Panc1 (cell line): Measurements from ENCODE around the gene POU5F2. TPM values are rescaled to one million over a fixed set of nuclear protein-coding genes. Genes with fewer than 3 reads are reported as not detected.
A peak's percentile ranks its signal among the peaks of the same experiment; 100 is the strongest.

Experiments
- ATAC-seq: fragments of 200-7000 bp; cut with Tn5 transposase; 2 replicates; pipeline ENCODE4 v1.9.1; 2020; ENCODE audit warnings: mild to moderate bottlenecking, moderate library complexity
- Bru-seq: library from RNA; stranded (reverse); fragments of 400-500 nt; gene quantifications from one replicate; lab custom pipeline; 2021; lab: Mats Ljungman, UMichigan
- BruChase-seq, 2 experiments: library from RNA; stranded (reverse); fragments of 400-500 nt; gene quantifications; one replicate each; lab custom pipeline; 2021; lab: Mats Ljungman, UMichigan
- BruUV-seq: library from RNA; stranded (reverse); fragments of 400-500 nt; replicated peaks from 2 replicates; lab custom pipeline; 2021; lab: Mats Ljungman, UMichigan
- CTCF ChIA-PET: fragments of 300-600 bp; sonication (Branson Sonifier 250); formaldehyde crosslinking; loops from one replicate; lab custom pipeline; 2022; ENCODE audit warnings: antibody characterized with exemption; lab: Charles Lee
- POLR2A ChIA-PET: fragments of 300-600 bp; sonication (Branson Sonifier 250); formaldehyde crosslinking; loops from one replicate; lab custom pipeline; 2022; ENCODE audit warnings: antibody characterized with exemption; lab: Charles Lee
- DNase-seq: peaks from one replicate; pipeline ENCODE4 v3.0.0-alpha.2; 2010; ENCODE audit warnings: low read depth, low spot score
- H3K27ac ChIP-seq: 2 replicates; pipeline ENCODE4 v1.5.1; 2011; ENCODE audit warnings: mild to moderate bottlenecking, low read length, inconsistent platforms
- H3K27me3 ChIP-seq: fragments of 200-500 bp; sonication (Bioruptor generic); 2 replicates; pipeline ENCODE4 v1.6.0; 2014; ENCODE audit warnings: low read length, inconsistent platforms; ENCODE audit not compliant: control insufficient read depth, insufficient read depth
- H3K36me3 ChIP-seq: fragments of 200-500 bp; sonication (Bioruptor generic); 2 replicates; pipeline ENCODE4 v1.5.1; 2014; ENCODE audit warnings: inconsistent platforms, mild to moderate bottlenecking, low read length, moderate library complexity; ENCODE audit not compliant: control insufficient read depth, insufficient read depth
- H3K4me1 ChIP-seq: 2 replicates; pipeline ENCODE4 v1.5.1; 2011; ENCODE audit warnings: inconsistent platforms, mild to moderate bottlenecking, low read length, moderate library complexity; ENCODE audit not compliant: control insufficient read depth, insufficient read depth
- H3K4me3 ChIP-seq, 2 experiments: 2 replicates each; pipeline ENCODE4 v1.5.1; 2011 to 2012; ENCODE audit warnings: low read depth in 2 of 2, low read length in 2 of 2, mild to moderate bottlenecking in 2 of 2, inconsistent platforms in 1 of 2, moderate library complexity in 1 of 2
- H3K9me3 ChIP-seq: fragments of 200-500 bp; sonication (Bioruptor generic); 2 replicates; pipeline ENCODE4 v1.5.1; 2014; ENCODE audit warnings: low read depth, mild to moderate bottlenecking, inconsistent platforms, low read length, moderate library complexity; ENCODE audit not compliant: control insufficient read depth, insufficient read depth
- CTCF ChIP-seq: fragments of 450-650 bp; IDR thresholded peaks from 2 replicates; pipeline ENCODE4 v1.5.1; 2017; ENCODE audit warnings: mild to moderate bottlenecking
- POLR2AphosphoS5 ChIP-seq: IDR thresholded peaks from 2 replicates; pipeline ENCODE4 v1.6.1; 2012; ENCODE audit warnings: mild to moderate bottlenecking, low read depth, low read length, moderate library complexity
- REST ChIP-seq, 2 experiments: IDR thresholded peaks; 2 replicates each; pipeline ENCODE4 v1.6.1; 2011 to 2012; ENCODE audit warnings: low read depth in 2 of 2, control low read depth in 1 of 2, low read length in 1 of 2, mild to moderate bottlenecking in 1 of 2, moderate library complexity in 1 of 2; ENCODE audit not compliant: insufficient read depth in 1 of 2
- SIN3A ChIP-seq: IDR thresholded peaks from 2 replicates; pipeline ENCODE4 v1.6.1; 2012; ENCODE audit warnings: low read depth, mild to moderate bottlenecking, low read length, moderate library complexity, borderline replicate concordance; ENCODE audit not compliant: insufficient read depth
- TCF7L2 ChIP-seq: IDR thresholded peaks from 2 replicates; pipeline ENCODE4 v1.6.1; 2011; ENCODE audit warnings: mild to moderate bottlenecking, low read depth, low read length, inconsistent platforms
- in situ Hi-C: cut with HindIII; loops from 2 replicates; pipeline ENCODE4 v1.10.0; 2016; ENCODE audit warnings: low sequenced_read_pairs, low pct_unique_long_range_greater_than_20kb
- intact Hi-C: fragments of 100-400 bp; cut with micrococcal nuclease; formaldehyde crosslinking; loops from one replicate; pipeline ENCODE4 v1.10.0; 2022; ENCODE audit not compliant: unreplicated experiment
- long read RNA-seq: library from polyadenylated mRNA; unstranded; transcript quantifications from one replicate; pipeline ENCODE4 v2.0.0, GENCODE V29; 2021; ENCODE audit not compliant: unreplicated experiment
- polyA plus RNA-seq: library from polyadenylated mRNA; unstranded; fragments of >200 nt; gene quantifications from one replicate; pipeline ENCODE4 v1.2.1, GENCODE V29; 2012; ENCODE audit warnings: missing spikeins; ENCODE audit not compliant: insufficient read length
- total RNA-seq: library from RNA; stranded (reverse); gene quantifications from one replicate; pipeline ENCODE4 v1.2.1, GENCODE V29; 2021; ENCODE audit not compliant: unreplicated experiment

Gene POU5F2
- total RNA-seq (0.39 TPM), Bru-seq, nascent RNA (percentile 73 among the genes with signal in this experiment), BruChase-seq, experiment 1, labeled RNA remaining after a 2-hour chase (percentile 76 among the genes with signal in this experiment), BruChase-seq, experiment 2, labeled RNA remaining after a 6-hour chase (percentile 63 among the genes with signal in this experiment)
- not detected for polyA plus RNA-seq
- long read RNA-seq, result 0 reads

- no peak for DNase-seq
Observed at GRCh38 chr5:93741136-93741811, at the start of gene POU5F2. TSS of gene POU5F2 (minus strand) at chr5:93741600. CDS start at chr5:93741563, 37 bp downstream.

GRCh38 chr5:93790401-93790800, 49.0 kb upstream of the POU5F2 start:
- Histone ChIP-seq H3K27ac (no peak overlapping the region), H3K4me3 (no peak overlapping the region), H3K4me1 (no peaks in the 10 kb centered on the region), H3K27me3 (no peaks in the 10 kb centered on the region), H3K36me3 (no peaks in the 10 kb centered on the region), H3K9me3 (no peaks in the 10 kb centered on the region)
- in situ Hi-C loops, result no loop called here
- no TSS peak for BruUV-seq
- ATAC-seq (no peak), DNase-seq (no peak)
- no peak for TF ChIP-seq POLR2AphosphoS5
- TF ChIP-seq TCF7L2, result no peak
- TF ChIP-seq CTCF, result no peak
- no peak for TF ChIP-seq SIN3A
- no peak for TF ChIP-seq REST (IDR thresholded peaks at IDR 0.05; ENCODE audit: insufficient read depth in 1 of 2, low read depth in 2 of 2, low read length in 1 of 2)
- intact Hi-C loops, result no loop called here
- ChIA-PET POLR2A (no interaction called here), CTCF (no interaction called here)

More at GRCh38 chr5:93741136-93741811, at the start of gene POU5F2:
- no peak for ATAC-seq
- H3K9me3 ChIP-seq, result no peaks in the 10 kb centered on the region
- no peaks in the 10 kb centered on the region for H3K36me3 ChIP-seq
- ChIA-PET POLR2A (no interaction called here), CTCF (no interaction called here)
- in situ Hi-C loops, result no loop called here
- H3K4me1 ChIP-seq, result no peaks in the 10 kb centered on the region
- no peaks in the 10 kb centered on the region for H3K27me3 ChIP-seq
- H3K4me3 ChIP-seq, result no peak within 1 kb of the TSS
- no TSS peak for BruUV-seq
- TF ChIP-seq TCF7L2 (no peak), CTCF (0 out of 2 replicates have a peak, but pooled peaks have one; percentile 6)
- intact Hi-C loops, result no loop called here
- no peak within 1 kb of the TSS for H3K27ac ChIP-seq
